WTC11 (cell line): ENCODE data around the gene KNDC1. TPM values are rescaled to one million over a fixed set of nuclear protein-coding genes. Genes with fewer than 3 reads are reported as not detected.

Experiments
- ATAC-seq: fragments of 200-7000 bp; cut with Tn5 transposase; 2 replicates; pipeline ENCODE4 v1.10.0; 2021; ENCODE audit warnings: mild to moderate bottlenecking, moderate library complexity
- CTCF ChIA-PET: fragments of 300-600 bp; sonication (Branson Sonifier 250); formaldehyde crosslinking; loops from one replicate; lab custom pipeline; 2021; ENCODE audit warnings: antibody characterized with exemption; lab: Charles Lee
- POLR2A ChIA-PET: fragments of 350-600 bp; sonication (Branson Sonifier 250); formaldehyde crosslinking; loops from one replicate; lab custom pipeline; 2021; ENCODE audit warnings: antibody characterized with exemption; lab: Charles Lee
- DNase-seq: peaks from one replicate; pipeline ENCODE4 v3.0.0; 2021; ENCODE audit warnings: low spot score
- H3K27ac Mint-ChIP-seq: 2 replicates; pipeline ENCODE4 v1.8.0; 2021; ENCODE audit warnings: mixed read lengths
- H3K27me3 Mint-ChIP-seq: 2 replicates; pipeline ENCODE4 v1.8.0; 2021; ENCODE audit warnings: low read depth, mild to moderate bottlenecking, moderate library complexity, mixed read lengths
- H3K36me3 Mint-ChIP-seq: 2 replicates; pipeline ENCODE4 v1.8.0; 2021; ENCODE audit warnings: mixed read lengths
- H3K4me1 Mint-ChIP-seq: 2 replicates; pipeline ENCODE4 v1.8.0; 2022; ENCODE audit warnings: mixed read lengths
- H3K4me3 Mint-ChIP-seq: 2 replicates; pipeline ENCODE4 v1.8.0; 2021; ENCODE audit warnings: mild to moderate bottlenecking, moderate library complexity, mixed read lengths
- H3K9me3 Mint-ChIP-seq: 2 replicates; pipeline ENCODE4 v1.8.0; 2021; ENCODE audit warnings: mixed read lengths
- ATF2 ChIP-seq: sonication (generic); formaldehyde crosslinking; IDR thresholded peaks from 2 replicates; pipeline ENCODE4 v1.8.1; 2022; ENCODE audit warnings: low read depth, missing genetic modification reagents, borderline replicate concordance
- CREB1 ChIP-seq: sonication (generic); formaldehyde crosslinking; IDR thresholded peaks from 2 replicates; pipeline ENCODE4 v1.8.0; 2023; ENCODE audit warnings: mild to moderate bottlenecking, missing genetic modification reagents
- CTCF ChIP-seq: fragments of 200-600 bp; IDR thresholded peaks from 2 replicates; pipeline ENCODE4 v1.8.0; 2022; ENCODE audit warnings: antibody characterized with exemption
- E2F5 ChIP-seq: sonication (generic); formaldehyde crosslinking; IDR thresholded peaks from 2 replicates; pipeline ENCODE4 v1.8.1; 2022; ENCODE audit warnings: mild to moderate bottlenecking, moderate library complexity, missing genetic modification reagents
- ERG ChIP-seq: fragments of 250-450 bp; sonication (Bioruptor Pico); IDR thresholded peaks from 2 replicates; pipeline ENCODE4 v1.8.0; 2021; ENCODE audit warnings: mild to moderate bottlenecking
- FOXP4 ChIP-seq: sonication (generic); formaldehyde crosslinking; IDR thresholded peaks from 2 replicates; pipeline ENCODE4 v1.8.0; 2022; ENCODE audit warnings: mild to moderate bottlenecking, missing genetic modification reagents
- GRHL2 ChIP-seq: fragments of 250-450 bp; sonication (Bioruptor Pico); IDR thresholded peaks from 2 replicates; pipeline ENCODE4 v1.8.0; 2022; ENCODE audit warnings: mild to moderate bottlenecking, moderate library complexity; ENCODE audit not compliant: insufficient replicate concordance, severe bottlenecking
- GTF2I ChIP-seq: fragments of 250-450 bp; sonication (Bioruptor Pico); conservative IDR thresholded peaks from 2 replicates; pipeline ENCODE4 v1.4.0; 2021; ENCODE audit warnings: mild to moderate bottlenecking
- HMGA2 ChIP-seq: fragments of 250-450 bp; sonication (Bioruptor Pico); IDR thresholded peaks from 2 replicates; pipeline ENCODE4 v1.4.0; 2021; ENCODE audit warnings: mild to moderate bottlenecking, moderate library complexity
- IRF2 ChIP-seq: sonication (generic); formaldehyde crosslinking; IDR thresholded peaks from 2 replicates; pipeline ENCODE4 v1.8.0; 2022; ENCODE audit warnings: low read depth, missing genetic modification reagents, borderline replicate concordance
- JAZF1 ChIP-seq: fragments of 250-450 bp; sonication (Bioruptor Pico); IDR thresholded peaks from 2 replicates; pipeline ENCODE4 v1.9.0; 2021; ENCODE audit warnings: moderate library complexity, mild to moderate bottlenecking, inconsistent platforms
- JUN ChIP-seq: sonication (generic); formaldehyde crosslinking; IDR thresholded peaks from 2 replicates; pipeline ENCODE4 v1.8.0; 2023; ENCODE audit warnings: mild to moderate bottlenecking, missing genetic modification reagents
- MLX ChIP-seq: sonication (generic); formaldehyde crosslinking; IDR thresholded peaks from 2 replicates; pipeline ENCODE4 v1.8.1; 2023; ENCODE audit warnings: mild to moderate bottlenecking, missing genetic modification reagents, moderate library complexity
- STAT6 ChIP-seq: sonication (generic); formaldehyde crosslinking; conservative IDR thresholded peaks from 2 replicates; pipeline ENCODE4 v1.8.1; 2023; ENCODE audit warnings: mild to moderate bottlenecking, low read depth, missing genetic modification reagents, moderate library complexity
- TEAD1 ChIP-seq: sonication (generic); formaldehyde crosslinking; IDR thresholded peaks from 2 replicates; pipeline ENCODE4 v1.8.0; 2022; ENCODE audit warnings: mild to moderate bottlenecking, missing genetic modification reagents
- TEAD4 ChIP-seq: sonication (generic); formaldehyde crosslinking; IDR thresholded peaks from 2 replicates; pipeline ENCODE4 v1.8.0; 2022; ENCODE audit warnings: mild to moderate bottlenecking, missing genetic modification reagents
- ZNF121 ChIP-seq: sonication (generic); formaldehyde crosslinking; IDR thresholded peaks from 2 replicates; pipeline ENCODE4 v1.8.0; 2023; ENCODE audit warnings: missing genetic modification reagents
- ZNF138 ChIP-seq: sonication (generic); formaldehyde crosslinking; conservative IDR thresholded peaks from 2 replicates; pipeline ENCODE4 v1.8.1; 2022; ENCODE audit warnings: mild to moderate bottlenecking, moderate library complexity, missing genetic modification reagents
- total RNA-seq: library from RNA; stranded (reverse); gene quantifications from 3 replicates; pipeline ENCODE4 v1.2.3, GENCODE V29; 2021

KNDC1 gene
- total RNA-seq, 1 experiment from 2014 or later = 26.6 TPM

GRCh38 chr10:133194151-133194550 lies 34.1 kb downstream of the KNDC1 start (continued):
- TF ChIP-seq E2F5 (CRISPR knock-in tag) (no peak), TEAD4 (CRISPR knock-in tag) (no peak), CREB1 (no peak), JUN (no peak)

GRCh38 chr10:133195096-133195495 lies 35.1 kb downstream of the KNDC1 start:
- H3K9me3 Mint-ChIP-seq = peaks cover 28% of the 10 kb centered on the region
- H3K36me3 Mint-ChIP-seq = peaks cover 26% of the 10 kb centered on the region
- POLR2A ChIA-PET = no interaction called here
- H3K27me3 Mint-ChIP-seq = peaks cover 12% of the 10 kb centered on the region
- no peaks in the 10 kb centered on the region for H3K4me1 Mint-ChIP-seq
- H3K4me3 Mint-ChIP-seq = no peak overlapping the region
- CTCF ChIA-PET = no interaction called here
- ATAC-seq = no peak
- no peak for TF ChIP-seq TEAD1 (CRISPR knock-in tag)
- TF ChIP-seq HMGA2 (CRISPR knock-in tag) = no peak
- no peak for TF ChIP-seq ERG (CRISPR knock-in tag)
- TF ChIP-seq MLX (CRISPR knock-in tag) = no peak
- TF ChIP-seq CTCF = no peak
- no peak for TF ChIP-seq ATF2
- no peak for TF ChIP-seq FOXP4
- no peak for TF ChIP-seq ZNF138 (CRISPR knock-in tag)
- no peak for TF ChIP-seq JAZF1 (CRISPR knock-in tag)
- no peak for TF ChIP-seq GTF2I (CRISPR knock-in tag)
- TF ChIP-seq ZNF121 (CRISPR knock-in tag) = no peak
- TF ChIP-seq GRHL2 (CRISPR knock-in tag) = no peak
- TF ChIP-seq IRF2 = no peak
- TF ChIP-seq TEAD4 (CRISPR knock-in tag) = no peak
- TF ChIP-seq STAT6 (CRISPR knock-in tag) = no peak
- TF ChIP-seq, all 79 proteins: peak for 0
- H3K27ac Mint-ChIP-seq = no peak overlapping the region
- DNase-seq = no peak
